Adrenal gland (tissue), 12 donors: ENCODE measurements around the gene SLC35A2. TPM values are rescaled to one million over a fixed set of nuclear protein-coding genes. Genes with fewer than 3 reads are reported as not detected.

ENCODE experiments used
- DNase-seq, 7 donors: peaks; one replicate each; pipeline ENCODE4 v3.0.0-alpha.2; 2019 to 2020
- H3K27ac ChIP-seq, 5 donors: fragments of 200-600 bp; sonication (generic) in 4 of 5; 1 replicate in 3 of 5; 2 replicates in 2 of 5; pipeline versions ENCODE4 v1.5.1 to v1.8.0; 2016 to 2020; ENCODE audit warnings: mild to moderate bottlenecking in 1 of 5
- H3K27me3 ChIP-seq: fragments of 200-600 bp; 2 replicates; pipeline ENCODE4 v1.8.0; 2021
- H3K36me3 ChIP-seq, 2 donors: fragments of 200-600 bp; replicated peaks in 1 of 2; 1 replicate in 1 of 2; 2 replicates in 1 of 2; pipeline versions ENCODE4 v1.5.1 to v1.8.0; 2018 to 2022
- H3K4me1 ChIP-seq, 2 donors: fragments of 200-600 bp; replicated peaks in 1 of 2; 1 replicate in 1 of 2; 2 replicates in 1 of 2; pipeline versions ENCODE4 v1.5.1 to v1.8.0; 2018 to 2021
- H3K4me3 ChIP-seq, 4 donors: fragments of 200-600 bp; sonication (generic) in 3 of 4; one replicate each; pipeline ENCODE4 v1.5.1; 2016 to 2018
- H3K9me3 ChIP-seq, 3 donors: fragments of 200-600 bp; sonication (generic) in 1 of 3; replicated peaks in 1 of 3; 1 replicate in 2 of 3; 2 replicates in 1 of 3; pipeline versions ENCODE4 v1.5.1 to v1.8.0; 2016 to 2021
- CTCF ChIP-seq, 6 experiments: fragments of 450-650 bp in 4 of 6; fragments of 200-600 bp in 2 of 6; sonication (generic) in 1 of 6; IDR thresholded peaks; 1 replicate in 5 of 6; 2 replicates in 1 of 6; pipeline versions ENCODE4 v1.5.1 to v1.8.0; 2016 to 2021; ENCODE audit warnings: antibody characterized with exemption in 6 of 6, mild to moderate bottlenecking in 2 of 6, moderate library complexity in 1 of 6
- POLR2A ChIP-seq, 2 donors: fragments of 450-650 bp; IDR thresholded peaks; one replicate each; pipeline ENCODE4 v1.6.1; 2017; ENCODE audit warnings: antibody characterized with exemption in 2 of 2, mild to moderate bottlenecking in 2 of 2, moderate library complexity in 1 of 2
- WGBS, 4 donors: extraction: QIAGEN DNeasy Blood & Tissue Kit in 2 of 4; methylation state at CpG; one replicate each; pipeline versions ENCODE4 v1.1.5 to v1.1.7; 2013 to 2017; 5-methylcytosine and 5-hydroxymethylcytosine counted together
- intact Hi-C, 2 donors: fragments of 100-400 bp; cut with DNase I; formaldehyde crosslinking; loops; one replicate each; pipeline versions ENCODE4 v1.14.1 to v1.15.0; 2022 to 2023
- polyA plus RNA-seq, 3 donors: library from polyadenylated mRNA; stranded (reverse); fragments of 200-250 nt in 2 of 3; fragments of 350-450 nt in 1 of 3; fragmentation: Illumina TruSeq in 1 of 3; extraction: RNeasy Lipid Tissue Mini Kit (QIAGEN cat#74804) in 1 of 3; gene quantifications; one replicate each; pipeline ENCODE4 v1.2.3, GENCODE V29; 2013 to 2014
- total RNA-seq, 9 donors: library from RNA; depleted of rRNA in 4 of 9; stranded (reverse); fragments of >200 nt in 4 of 9; fragments of 120-200 nt in 1 of 9; fragmentation: NEBNext Ultra II Directional in 1 of 9; extraction: Animal tissue kit (Norgen Biotek cat#: 25700) in 1 of 9; gene quantifications; one replicate each; pipeline versions ENCODE4 v1.1.0 to v1.2.4, GENCODE V29; 2013 to 2023
- donor health status: healthy with polysubstance abuse.
- donor health status: Bipolar disorder and iron deficiency.
- donor health status: DM: yes; HTN: yes; CAD: no.
- donor health status: DM: no; HTN: no; CAD: no.
- donor health status: DM: no; HTN: no; CAD: no.
- donor health status: DM: yes; HTN: yes; CAD: no.

Gene SLC35A2
- total and polyA plus RNA-seq, 12 donors = 5.1 to 59.7 (median 31.9) TPM

GRCh38 chrX:48903290-48903689, 8.2 kb downstream of the SLC35A2 start:
- H3K9me3 ChIP-seq = no peaks in the 10 kb centered on the region
- TF ChIP-seq POLR2A (IDR thresholded peaks at IDR 0.05) (no peak), CTCF (IDR thresholded peaks at IDR 0.05) (no peak)
- H3K27ac ChIP-seq = no peak overlapping the region
- WGBS, 4 donors = 79 to 90% (median 85%) methylated on average over 6 of the region's 6 CpGs
- H3K4me1 ChIP-seq = peaks cover 0 to 5% of the 10 kb centered on the region in 2 donors
- H3K36me3 ChIP-seq = peaks cover 0 to 24% of the 10 kb centered on the region in 2 donors
- no peaks in the 10 kb centered on the region for H3K27me3 ChIP-seq
- intact Hi-C loops = loop anchor here in 1 of 2 donors (10.0 kb wide), 1 partner anchor 108 kb away; no protein-coding TSS in a partner anchor
- DNase-seq = no peak
- H3K4me3 ChIP-seq = no peak overlapping the region

- Histone ChIP-seq H3K9me3 (no peaks in the 10 kb centered on the region), H3K27ac (no peak overlapping the region), H3K4me3 (no peak overlapping the region), H3K36me3 (peaks cover 0 to 24% of the 10 kb centered on the region in 2 donors), H3K27me3 (no peaks in the 10 kb centered on the region), H3K4me1 (peaks cover 0 to 5% of the 10 kb centered on the region in 2 donors)
- DNase-seq = no peak
- intact Hi-C loops = loop anchor here in 1 of 2 donors (10.0 kb wide), 1 partner anchor 108 kb away; no protein-coding TSS in a partner anchor
- TF ChIP-seq CTCF (IDR thresholded peaks at IDR 0.05) (no peak), POLR2A (IDR thresholded peaks at IDR 0.05) (no peak)
- WGBS, 4 donors = 86 to 93% (median 89%) methylated on average over 4 to 14 of the region's 14 CpGs
Measured at GRCh38 chrX:48902776-48903175, 8.7 kb downstream of the SLC35A2 start.

GRCh38 chrX:48902135-48902534, 9.3 kb downstream of the SLC35A2 start:
- intact Hi-C loops = loop anchor here in 1 of 2 donors (10.0 kb wide), 1 partner anchor 107 kb away; no protein-coding TSS in a partner anchor
- H3K36me3 ChIP-seq = peaks cover 0 to 24% of the 10 kb centered on the region in 2 donors
- no peaks in the 10 kb centered on the region for H3K9me3 ChIP-seq
- TF ChIP-seq POLR2A (IDR thresholded peaks at IDR 0.05) (no peak), CTCF (IDR thresholded peaks at IDR 0.05) (no peak)
- 87 to 91% (median 90%) methylated on average over 12 to 20 of the region's 20 CpGs for WGBS, 4 donors
- no peak overlapping the region for H3K27ac ChIP-seq
- DNase-seq = no peak
- peaks cover 0 to 5% of the 10 kb centered on the region in 2 donors for H3K4me1 ChIP-seq
- H3K4me3 ChIP-seq = no peak overlapping the region
- no peaks in the 10 kb centered on the region for H3K27me3 ChIP-seq

GRCh38 chrX:48901069-48901468, 10.4 kb downstream of the SLC35A2 start:
- no peak overlapping the region for H3K4me3 ChIP-seq
- WGBS, 4 donors = 82 to 86% (median 82%) methylated on average over 5 to 7 of the region's 7 CpGs; no CpG with 5 or more reads in 1 of the 4 donors
- peaks cover 0 to 24% of the 10 kb centered on the region in 2 donors for H3K36me3 ChIP-seq
- TF ChIP-seq POLR2A (IDR thresholded peaks at IDR 0.05) = no peak
- no peak for TF ChIP-seq CTCF (IDR thresholded peaks at IDR 0.05)
- DNase-seq = no peak
- no peak overlapping the region for H3K27ac ChIP-seq
- H3K4me1 ChIP-seq = peaks cover 7 to 11% of the 10 kb centered on the region in 2 donors
- H3K27me3 ChIP-seq = no peaks in the 10 kb centered on the region
- no peaks in the 10 kb centered on the region for H3K9me3 ChIP-seq
- intact Hi-C loops = loop anchor here in 1 of 2 donors (10.0 kb wide), 1 partner anchor 106 kb away; no protein-coding TSS in a partner anchor
